HG03439 (cell line): ENCODE data around the gene TAX1BP1.
"Not testable (repeated sequence)": the region's sequence is repeated elsewhere in the genome, so short reads cannot be mapped to it uniquely, and the experiment has no call there.

Experiments used
- ATAC-seq: cut with Tn5 transposase; IDR thresholded peaks from one replicate; pipeline ENCODE4 v1.9.1; 2021; ENCODE audit warnings: mild to moderate bottlenecking, moderate library complexity; ENCODE audit not compliant: unreplicated experiment

The TAX1BP1 gene

DNA sequence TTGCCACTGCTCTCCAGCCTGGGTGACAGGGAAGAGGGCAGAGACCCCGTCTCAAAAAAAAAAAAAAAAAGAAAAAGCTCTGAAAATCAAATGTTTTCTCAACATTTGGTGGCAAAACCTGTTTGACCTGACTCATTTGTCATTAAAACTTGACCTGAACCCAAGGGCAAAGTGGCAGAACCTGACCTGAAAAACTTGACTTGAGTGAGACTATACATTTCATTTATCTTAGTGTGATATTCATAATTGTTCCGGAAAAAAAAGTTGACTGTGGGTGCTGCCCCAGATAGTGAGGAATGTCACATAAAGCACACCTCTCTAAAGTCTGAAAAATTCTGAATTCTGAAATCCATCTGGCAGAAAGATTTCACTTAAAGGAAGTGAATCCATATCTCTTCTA, 2.3 kb upstream of the TAX1BP1 start:
- ATAC-seq: no peak

DNA sequence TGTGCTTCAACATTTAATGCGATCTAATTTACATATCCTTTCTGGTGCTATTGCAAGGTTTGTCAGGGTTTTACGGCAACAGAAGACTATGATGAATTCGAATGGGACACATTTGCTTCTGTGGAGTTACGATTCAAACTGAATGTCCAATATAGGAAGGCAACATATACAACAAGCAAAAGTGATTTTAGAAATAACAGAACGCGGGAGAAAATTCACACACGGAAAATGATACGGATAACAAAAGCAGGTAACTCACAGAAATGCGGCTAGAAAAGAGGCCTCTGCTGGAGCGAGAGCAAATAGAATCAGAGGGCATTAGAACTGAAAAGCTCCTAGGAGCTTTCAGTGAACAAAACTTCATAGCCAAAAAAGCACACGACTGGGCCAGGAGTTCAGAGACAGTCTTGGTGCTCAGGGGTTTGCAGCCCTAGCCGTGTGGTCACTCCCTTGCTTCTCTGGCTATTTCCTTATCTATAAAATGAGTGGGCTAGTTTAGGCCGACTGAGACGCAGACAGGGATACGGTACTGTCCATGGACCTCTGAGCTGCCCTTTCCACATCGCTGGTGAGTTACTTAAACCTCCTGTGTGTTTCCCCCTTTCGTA, 557 bp upstream of the TAX1BP1 start:
- ATAC-seq: peak; percentile 38

DNA sequence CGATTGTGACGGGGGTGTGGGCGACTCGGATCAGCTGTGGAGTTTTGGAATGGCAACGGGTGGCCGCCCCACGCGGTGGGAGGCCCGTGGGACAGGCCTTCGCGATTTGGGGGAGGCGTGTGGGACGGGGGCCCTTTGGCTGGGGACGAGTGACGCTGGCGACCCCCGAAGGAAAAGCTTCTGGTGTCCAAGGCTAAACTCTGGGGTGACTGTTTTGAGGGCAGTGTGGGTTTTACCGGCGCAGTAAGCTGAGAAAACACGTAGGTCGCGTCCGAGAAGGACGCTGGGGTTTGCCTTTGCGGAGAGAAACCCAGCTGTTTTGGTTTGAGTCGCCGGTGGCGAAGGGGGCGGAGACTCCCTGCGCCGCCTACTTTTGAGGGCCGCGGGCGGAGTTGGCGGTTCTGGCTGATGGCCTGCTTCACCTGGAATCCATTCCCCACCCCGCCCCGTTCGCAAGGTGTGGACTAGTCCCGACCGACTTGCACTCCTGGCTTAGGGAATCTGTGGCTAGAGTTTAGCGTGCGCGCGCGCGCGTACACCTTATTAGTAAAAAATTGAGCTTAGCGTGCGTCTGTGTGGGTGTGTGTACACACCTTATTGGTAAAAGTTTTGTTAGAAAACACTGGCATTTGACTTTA, 606 bp downstream of the TAX1BP1 start:
- ATAC-seq: peak; percentile 66

DNA sequence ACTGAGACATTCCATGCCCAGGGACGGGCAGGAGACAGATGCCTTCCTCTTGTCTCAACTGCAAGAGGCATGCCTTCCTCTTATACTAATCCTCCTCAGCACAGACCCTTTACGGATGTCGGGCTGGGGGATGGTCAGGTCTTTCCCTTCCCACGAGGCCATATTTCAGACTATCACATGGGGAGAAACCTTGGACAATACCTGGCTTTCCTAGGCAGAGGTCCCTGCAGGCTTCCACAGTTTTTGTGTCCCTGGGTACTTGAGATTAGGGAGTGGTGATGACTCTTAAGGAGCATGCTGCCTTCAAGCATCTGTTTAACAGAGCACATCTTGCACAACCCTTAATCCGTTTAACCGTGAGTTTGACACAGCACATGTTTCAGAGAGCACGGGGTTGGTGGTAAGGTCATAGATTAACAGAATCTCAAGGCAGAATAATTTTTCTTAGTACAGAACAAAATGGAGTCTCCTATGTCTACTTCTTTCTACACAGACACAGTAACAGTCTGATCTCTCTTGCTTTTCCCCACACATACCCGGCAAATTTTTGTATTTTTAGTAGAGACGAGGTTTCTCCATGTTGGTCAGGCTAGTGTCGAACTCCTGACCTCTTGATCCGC, 2.2 kb downstream of the TAX1BP1 start:
- ATAC-seq: not testable (repeated sequence)

DNA sequence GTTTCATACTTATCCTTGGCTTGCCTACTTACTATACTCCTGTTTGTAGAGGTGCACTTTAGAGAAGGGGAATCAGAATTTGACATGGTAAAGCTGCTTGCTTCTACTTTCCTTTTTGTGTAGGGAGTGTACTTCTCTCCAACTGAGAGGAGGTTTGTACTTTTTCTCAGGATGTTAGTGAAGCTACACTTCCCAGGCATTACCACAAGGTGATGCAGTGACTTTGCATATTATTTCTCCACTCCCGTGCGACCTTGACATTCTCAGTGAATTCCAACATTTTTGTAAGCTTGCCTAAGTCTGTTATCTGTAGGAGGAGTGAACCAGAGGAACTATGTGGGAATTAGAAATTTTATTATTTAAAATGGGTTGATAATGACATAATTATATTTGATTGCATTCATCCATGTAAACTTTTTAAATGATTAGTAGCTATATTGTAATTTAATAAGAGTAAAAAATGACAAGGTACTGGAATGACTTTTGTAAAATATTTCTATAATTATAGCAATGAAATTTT, 5.2 kb downstream of the TAX1BP1 start:
- no peak for ATAC-seq

DNA sequence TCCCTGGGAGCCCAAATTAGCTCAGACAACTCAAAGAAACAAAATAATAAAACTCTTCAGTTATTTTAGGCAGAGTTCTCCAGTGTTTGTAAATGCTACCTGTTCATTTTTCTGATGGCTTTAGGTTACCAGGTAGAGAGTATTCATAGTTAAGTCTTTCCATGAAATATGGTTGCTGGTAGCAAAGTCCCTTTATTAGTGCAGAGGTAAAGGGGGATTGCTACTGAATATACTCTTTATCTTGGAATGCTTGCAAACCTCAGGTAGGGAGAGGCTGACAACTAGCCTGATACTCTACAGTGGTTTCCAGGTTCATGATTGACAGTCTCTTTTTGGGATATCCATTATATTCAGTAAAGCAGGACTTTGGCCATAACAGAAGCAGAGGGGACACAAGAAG, 6.5 kb downstream of the TAX1BP1 start:
- ATAC-seq: no peak

DNA sequence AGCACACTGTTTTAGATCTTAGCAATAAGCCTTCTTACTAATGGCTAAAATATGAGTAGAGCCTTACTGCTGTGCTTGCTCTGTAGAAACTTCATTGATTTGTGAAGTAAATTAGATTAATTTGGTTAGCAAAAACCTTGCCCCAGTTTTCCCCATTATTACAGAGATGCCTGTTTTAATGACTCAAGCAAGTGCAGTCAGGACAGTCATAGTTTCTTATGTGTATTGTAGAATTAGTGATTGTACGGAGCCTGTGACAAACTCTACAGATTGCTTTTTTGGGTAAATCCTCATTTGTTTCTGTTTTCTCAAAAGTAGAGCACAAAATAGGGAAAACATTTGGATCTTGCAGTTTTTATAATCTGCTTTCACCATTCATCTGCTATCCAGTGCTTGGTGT, 7.0 kb downstream of the TAX1BP1 start:
- no peak for ATAC-seq

DNA sequence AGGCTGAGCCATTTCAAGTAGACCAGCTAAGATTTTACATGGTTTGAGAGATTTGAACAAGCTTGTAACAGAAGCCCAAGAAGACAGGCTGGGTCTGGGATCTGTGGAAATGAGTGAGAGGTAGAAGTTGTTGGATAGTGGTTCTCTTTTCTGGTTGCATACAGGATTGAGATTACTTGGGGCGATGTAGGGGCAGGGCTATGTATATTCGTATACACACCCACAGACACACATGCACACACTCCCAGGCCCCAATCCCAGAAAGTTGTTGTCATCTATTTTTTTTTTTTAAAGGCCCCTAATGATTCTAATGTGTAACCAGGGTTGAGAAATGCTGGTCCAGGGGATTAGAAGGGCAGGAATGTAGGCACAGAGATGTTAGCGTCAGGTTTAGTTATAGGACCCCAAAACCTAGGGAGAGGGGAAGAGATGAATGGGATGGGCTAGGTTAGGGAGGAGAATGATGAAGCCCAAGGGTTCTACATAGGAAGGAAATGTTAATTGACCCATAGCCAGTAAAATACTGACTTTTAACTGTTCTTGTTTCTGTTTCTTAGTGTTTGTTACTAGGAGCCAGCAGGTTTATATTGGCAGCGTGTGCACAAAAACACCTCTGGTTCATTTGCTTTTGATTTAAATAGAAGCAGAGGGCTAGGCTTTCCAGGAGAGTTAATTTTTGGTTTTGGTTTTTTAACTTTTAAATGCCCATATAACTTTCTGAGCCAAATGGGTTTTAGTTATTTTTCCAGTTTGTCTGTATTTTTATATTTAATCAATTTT, 7.8 kb downstream of the TAX1BP1 start:
- no peak for ATAC-seq

DNA sequence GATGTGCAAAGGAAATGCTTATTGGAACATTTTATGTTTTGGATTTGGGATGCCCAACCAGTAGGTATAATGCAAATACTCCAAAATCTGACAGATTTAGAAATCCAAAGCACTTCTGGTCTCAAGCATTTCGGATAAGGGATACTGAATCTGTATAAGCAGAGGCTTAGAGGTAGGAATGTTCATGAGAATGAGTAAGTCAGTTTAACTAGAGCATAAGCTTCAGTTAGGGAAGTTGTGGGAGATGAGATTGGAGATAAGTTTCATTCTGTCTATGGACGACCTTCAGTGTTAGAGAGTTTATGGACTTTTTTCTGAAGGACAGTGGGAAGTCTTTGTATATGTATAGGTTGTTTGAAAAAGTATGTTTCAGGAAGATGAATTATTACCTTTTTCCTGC, 10.4 kb downstream of the TAX1BP1 start:
- no peak for ATAC-seq

DNA sequence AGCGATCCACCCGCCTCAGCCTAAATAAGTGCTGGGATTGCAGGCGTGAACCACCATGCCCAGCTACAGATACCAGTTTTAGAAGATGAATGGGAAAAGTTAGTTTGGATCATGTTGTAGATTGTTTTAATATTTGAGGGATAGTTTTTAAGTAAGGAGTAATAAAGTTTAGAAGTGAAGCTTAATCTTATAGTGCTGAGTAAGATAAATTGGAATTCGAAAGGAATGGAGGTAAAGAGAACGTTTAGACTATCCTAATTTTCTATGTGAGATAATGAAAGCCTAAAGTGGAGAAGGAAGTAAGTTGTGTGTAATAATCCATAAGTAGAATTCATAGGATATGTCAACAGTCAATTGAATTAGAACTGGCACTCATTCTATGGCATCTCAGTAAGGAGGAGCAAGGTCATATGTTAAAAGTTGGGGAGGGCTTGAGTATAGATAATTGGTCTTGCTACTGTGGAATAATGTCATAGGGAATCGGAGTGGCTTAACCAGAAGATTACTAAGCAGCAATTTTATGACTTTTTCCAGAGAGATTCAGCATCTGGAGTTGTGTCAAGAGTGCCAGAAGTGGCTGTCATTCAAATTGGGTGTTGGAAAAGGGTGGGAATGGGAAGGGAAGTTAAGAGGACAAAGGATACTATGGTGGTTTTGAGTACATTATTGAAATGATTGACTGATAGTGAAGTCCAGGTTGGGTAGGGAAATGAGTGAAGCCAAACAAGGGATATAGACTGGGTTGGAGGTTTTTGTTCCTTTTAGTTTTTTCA, 12.1 kb downstream of the TAX1BP1 start:
- no peak for ATAC-seq

DNA sequence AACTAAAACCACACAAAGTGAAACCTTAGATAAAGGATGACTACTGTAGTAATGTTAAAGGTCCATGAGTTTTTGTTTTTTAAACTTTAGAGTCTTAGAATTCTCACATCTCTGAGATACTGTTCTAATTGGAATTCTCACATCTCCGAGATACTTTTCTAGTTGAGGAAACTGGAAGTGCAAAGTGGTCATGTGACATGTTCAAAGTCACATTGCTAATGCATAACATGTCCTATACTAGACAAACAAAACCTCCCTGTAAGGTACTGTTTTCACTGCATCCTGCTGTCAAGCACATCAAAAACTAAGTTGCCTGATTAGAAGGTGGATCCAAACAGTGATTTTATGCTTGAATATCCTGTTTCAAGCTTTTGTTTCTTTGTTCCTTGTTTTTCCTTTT, 13.9 kb downstream of the TAX1BP1 start:
- ATAC-seq: no peak

DNA sequence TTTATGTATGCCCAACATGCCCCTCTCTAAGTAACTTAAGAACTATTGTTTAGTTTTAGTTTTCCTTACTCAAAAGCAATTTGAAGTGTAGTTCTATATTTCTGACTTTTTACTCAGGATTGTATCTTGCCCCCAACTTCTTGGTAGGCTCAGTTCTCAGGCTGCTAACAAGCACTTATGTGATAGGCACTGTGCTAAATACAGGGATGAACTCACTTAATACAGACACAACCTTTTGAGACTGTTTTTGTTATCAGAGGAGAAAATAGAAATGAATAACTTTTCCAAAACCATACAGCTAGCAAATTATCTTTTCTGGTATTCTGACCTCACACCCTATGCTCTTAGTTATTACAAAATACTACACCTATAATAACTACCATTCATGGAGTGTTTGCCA, 16.3 kb downstream of the TAX1BP1 start:
- no peak for ATAC-seq

DNA sequence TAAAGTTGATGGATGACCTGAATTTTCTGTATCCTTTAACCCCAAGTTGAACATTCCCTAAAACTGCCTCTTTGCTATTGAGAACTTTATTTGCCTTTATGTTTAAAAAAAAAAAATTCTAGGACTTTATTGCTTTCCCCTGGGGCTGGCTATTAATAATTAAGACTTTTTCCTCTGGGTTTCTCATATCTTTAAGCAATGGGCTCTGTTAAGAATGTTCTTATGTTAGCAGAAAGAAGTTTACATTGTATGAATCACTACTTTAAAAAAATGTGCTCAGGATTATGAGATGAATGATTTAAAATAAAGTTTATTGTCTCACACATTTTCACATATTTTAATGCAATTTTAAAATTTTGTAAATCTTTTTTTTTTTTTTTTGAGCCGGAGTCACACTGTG, 19.5 kb downstream of the TAX1BP1 start:
- no peak for ATAC-seq

DNA sequence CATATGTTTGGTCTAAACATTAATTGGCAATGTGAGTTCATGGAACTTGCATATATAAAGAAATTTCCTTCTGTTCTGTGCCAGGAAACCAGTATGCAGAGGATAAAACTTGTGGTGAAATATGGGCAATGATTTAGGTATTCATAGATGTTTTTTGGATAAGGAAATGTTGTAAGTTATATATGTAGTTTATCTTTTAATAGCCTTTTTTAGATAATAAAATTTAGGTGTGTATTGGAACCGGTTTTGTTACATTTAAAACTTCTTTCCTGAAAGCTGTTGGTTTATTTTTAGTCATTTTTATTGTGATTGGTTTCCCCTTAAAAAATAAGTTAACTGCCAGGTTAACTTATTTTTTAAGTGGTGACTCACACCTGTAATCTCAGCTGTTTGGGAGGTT, 22.1 kb downstream of the TAX1BP1 start:
- ATAC-seq: no peak

DNA sequence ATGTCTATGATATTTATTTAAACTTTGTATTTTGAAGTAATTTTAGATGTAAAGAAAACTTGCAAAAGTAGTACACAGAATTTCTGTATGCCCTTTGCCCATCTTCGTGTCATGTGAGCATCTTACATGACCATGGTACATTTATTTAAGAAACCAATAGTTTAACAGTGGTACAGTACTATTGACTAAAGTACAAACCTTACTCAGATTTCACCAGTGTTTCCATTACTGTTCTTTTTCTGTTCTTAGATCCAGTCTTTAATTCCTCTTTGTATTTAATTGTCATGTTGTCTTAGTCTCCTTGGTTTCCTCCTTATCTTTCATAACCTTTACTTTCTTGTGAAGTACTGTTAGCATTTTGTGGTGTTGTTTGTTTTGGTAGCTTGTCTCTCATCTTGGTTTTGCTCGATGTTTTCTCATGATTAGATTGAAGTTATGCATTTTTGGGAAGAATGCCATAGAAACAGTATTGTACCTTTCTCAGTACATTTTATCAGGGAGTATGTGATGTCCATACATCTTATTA, 24.1 kb downstream of the TAX1BP1 start:
- no peak for ATAC-seq

DNA sequence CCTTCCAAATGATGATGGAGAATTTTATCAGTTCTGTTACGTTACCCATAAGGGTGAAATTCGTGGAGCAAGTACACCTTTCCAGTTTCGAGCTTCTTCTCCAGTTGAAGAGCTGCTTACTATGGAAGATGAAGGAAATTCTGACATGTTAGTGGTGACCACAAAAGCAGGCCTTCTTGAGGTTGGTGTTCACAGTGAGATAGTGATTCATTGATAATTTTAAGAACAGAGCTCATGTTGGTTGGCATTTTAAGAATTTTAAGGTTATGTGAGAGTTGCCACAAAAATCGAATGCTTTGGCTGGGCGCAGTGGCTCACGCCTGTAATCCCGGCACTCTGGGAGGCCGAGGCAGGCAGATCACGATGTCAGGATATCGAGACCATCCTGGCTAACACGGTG, 25.9 kb downstream of the TAX1BP1 start:
- no peak for ATAC-seq

DNA sequence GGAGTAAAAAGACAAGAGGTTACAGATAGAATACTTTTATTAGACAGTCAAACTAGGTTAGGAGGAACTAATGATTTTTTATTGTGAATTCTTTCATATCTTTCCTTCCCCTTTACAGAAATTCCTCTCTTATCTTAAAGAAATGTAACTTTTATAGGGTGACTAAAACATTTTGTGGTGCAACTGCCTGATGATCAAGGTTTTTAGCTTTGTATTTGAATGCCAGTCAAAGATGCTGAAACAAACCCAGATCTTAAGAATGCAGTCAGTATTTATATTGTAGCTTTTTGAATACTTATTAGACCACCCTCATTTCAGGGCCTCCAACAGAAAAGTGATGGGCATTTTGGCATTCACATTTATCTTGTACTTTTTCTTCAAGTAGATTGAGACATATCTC, 27.4 kb downstream of the TAX1BP1 start:
- no peak for ATAC-seq

DNA sequence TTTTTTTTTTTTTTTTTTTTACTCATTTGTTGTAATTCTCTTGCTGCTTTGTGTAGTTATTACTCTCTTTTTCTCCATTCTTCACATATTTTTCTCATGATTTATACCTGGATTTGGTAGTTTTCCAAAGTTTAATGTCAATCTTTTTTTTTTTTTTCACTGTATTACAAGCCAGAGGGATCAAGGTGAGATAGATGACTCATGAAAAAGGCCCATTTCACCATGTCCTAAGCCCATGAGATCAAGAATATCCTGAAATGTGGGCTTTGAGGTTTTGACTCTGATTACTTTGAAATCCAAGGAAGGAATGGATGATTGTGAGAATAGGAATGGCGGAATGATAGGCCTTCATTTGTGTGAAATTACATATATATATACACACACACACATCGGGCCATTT, 31.1 kb downstream of the TAX1BP1 start:
- ATAC-seq: no peak

DNA sequence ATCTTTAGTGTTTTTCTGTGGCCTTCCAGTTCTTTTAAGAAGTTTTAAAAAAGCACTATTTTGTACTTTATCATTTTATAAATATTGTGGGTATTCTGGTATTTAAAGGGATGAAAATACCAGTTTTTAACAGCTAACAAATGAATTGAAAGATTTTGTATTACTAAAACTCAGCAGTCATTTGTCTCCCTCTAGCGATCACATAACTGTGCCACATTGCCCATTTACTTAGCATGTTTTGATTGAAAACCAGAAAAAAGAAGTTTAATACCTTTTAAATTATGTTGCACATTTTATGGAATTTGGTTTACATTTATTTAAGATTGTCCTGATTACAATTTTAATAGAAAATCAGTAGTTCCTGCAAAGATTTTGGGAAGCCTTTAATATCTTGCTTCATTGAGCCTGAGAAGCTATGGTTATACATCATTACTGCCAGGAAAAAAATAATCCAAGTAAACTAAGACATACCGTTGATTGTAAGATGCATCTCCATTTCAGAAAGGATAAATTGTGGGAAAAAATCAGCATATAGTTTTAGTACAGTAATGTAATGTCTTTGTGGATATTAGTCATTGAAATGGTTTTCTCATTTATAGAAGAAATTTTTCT, 34.9 kb downstream of the TAX1BP1 start:
- ATAC-seq: no peak

DNA sequence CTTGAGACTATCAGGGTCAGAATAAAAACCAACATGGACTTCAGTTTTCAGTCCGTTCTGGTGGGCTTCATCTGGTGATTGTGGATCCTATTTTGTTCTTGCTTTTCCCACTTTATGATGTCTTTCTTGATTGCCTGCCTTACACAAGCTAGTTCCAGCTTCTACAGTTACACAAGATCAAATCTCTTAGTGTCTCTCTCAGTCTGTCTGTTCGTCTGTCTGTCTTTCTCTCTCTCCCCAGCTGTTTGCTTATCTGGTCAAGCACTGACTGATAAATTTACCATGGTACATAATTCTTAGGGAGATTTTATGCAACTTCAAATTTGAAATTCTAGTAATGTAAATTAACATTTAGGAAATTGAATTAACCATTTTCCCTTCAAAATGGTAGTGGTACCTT, 35.8 kb downstream of the TAX1BP1 start:
- no peak for ATAC-seq
